Fibroblast of skin of right quadriceps (primary cell): ENCODE data around the gene NAALADL2.
A peak's percentile ranks its signal among the peaks of the same experiment; 100 is the strongest.
"Not testable (repeated sequence)": the region's sequence is repeated elsewhere in the genome, so short reads cannot be mapped to it uniquely, and the experiment has no call there.

Experiments used
- DNase-seq: peaks from one replicate; pipeline ENCODE4 v3.0.0-alpha.2; 2013

The NAALADL2 gene

GRCh38 chr3:175614107-175614506 is 755.0 kb downstream of the NAALADL2 start:
- DNase-seq = not testable (repeated sequence)

GRCh38 chr3:175617247-175617646 is 758.1 kb downstream of the NAALADL2 start:
- DNase-seq = no peak

GRCh38 chr3:175619369-175619768 is 760.2 kb downstream of the NAALADL2 start:
- DNase-seq = peak; percentile 2

- DNase-seq = no peak
Observed at GRCh38 chr3:175620093-175620492, 761.0 kb downstream of the NAALADL2 start.

DNA sequence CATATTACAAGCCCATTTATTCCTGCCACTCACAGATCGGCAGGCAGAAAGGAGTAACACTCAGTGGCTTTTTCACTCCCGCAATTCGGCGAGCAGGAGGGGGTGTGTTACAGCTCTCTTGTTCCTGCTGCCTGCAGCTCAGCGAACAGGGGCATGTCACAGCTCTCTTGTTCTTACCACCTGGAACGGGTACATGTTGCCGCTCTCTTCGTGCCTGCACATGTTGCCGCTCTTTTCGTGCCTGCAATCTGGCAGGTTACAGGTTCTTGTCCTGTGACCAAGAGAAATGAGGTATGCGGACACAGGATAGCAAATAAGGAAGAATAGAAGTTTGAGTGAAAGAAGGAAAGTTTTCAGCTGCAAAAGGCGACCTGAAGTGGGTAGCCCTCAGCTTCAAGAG is 761.4 kb downstream of the NAALADL2 start:
- DNase-seq = no peak

- no peak for DNase-seq
Observed at GRCh38 chr3:175640958-175641357, 781.8 kb downstream of the NAALADL2 start.

DNA sequence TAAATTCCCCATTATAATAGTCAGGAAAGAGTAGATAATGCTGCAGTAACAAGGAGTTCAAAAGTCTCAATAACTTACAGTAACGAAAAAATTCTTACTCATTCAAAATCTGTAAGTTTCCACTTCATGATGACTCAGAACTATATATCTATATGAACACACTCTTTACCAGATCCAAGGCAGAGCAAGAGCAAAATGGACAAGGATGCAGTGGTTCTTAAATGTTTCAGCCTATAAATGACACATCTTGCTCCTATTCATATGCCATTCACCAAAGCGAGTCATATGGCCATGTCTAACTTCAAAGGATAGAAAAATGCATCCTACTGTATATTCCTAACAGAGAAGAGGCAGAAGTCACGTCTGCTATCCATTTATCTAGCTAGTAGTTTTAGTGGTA is 787.7 kb downstream of the NAALADL2 start:
- peak; percentile 24 for DNase-seq

- no peak for DNase-seq
Observed at GRCh38 chr3:175648899-175649298, 789.8 kb downstream of the NAALADL2 start.

- no peak for DNase-seq
Observed at GRCh38 chr3:175651716-175652115, 792.6 kb downstream of the NAALADL2 start.

DNA sequence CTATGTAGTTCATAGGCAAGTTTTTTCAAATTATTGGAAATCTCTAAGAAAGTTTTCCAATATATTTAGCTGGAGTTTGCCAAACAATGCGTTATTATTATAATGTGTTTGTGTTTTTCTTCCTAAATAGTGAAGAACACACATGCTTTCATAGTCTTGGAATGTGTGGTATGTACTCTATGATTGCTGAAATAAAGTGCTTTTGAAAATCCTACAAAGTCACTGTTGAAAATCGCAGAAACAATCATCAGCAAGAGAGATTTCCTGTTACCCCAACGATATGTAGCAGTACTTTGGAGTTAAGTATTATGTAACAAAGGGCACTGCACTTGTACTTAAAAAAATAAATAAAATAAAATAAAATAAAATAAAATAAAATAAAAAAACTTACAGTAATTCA is 796.2 kb downstream of the NAALADL2 start:
- peak; percentile 2 for DNase-seq

DNA sequence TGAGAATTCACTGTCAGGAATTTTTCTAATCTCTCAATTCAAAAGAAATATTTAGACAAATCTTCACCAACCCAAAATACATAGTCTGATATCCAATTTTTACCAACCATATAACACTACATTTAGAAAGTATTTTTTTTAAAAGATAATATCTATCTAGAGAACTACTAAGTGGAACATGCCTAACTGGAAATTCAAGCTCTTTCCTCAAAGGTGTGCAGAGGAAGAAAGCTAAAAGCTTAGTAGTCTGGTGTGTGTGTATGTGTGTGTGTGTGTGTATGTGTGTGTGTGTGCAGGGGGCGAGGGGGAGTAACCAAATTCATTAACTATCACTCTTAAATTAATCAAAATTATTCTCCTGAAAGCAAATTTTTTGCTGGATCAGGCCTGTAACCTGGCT is 797.3 kb downstream of the NAALADL2 start:
- DNase-seq = no peak

DNA sequence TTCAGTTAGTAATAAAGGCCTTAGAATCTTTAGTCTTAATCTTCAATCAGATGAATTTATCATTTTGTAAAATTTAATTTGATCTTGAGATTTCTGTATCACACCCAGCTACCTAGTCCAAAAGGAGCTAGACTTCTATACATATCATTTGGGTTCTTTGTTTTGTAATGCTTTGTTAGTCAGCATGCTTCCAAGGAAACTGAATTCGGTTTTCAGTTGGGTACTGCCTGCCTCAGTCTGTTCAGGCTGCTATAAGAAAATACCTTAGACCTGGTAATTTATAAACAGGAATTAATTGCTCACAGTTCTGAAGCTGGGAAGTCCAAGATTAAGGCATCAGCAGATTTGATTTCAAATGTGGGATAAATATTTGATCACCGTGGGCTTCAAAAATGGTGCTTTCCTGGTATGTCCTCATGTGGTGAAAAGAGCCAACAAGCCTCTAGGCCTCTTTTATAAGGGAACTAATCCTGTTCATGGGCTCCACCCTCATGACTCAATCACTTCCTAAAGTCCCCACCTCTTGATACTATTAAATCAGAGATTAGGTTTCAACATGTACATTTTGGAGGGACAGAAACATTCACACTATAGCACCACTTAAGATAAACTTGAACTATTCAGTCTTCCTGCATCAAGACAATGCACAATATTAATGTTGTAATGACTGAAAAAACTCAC is 800.7 kb downstream of the NAALADL2 start:
- DNase-seq = no peak

DNA sequence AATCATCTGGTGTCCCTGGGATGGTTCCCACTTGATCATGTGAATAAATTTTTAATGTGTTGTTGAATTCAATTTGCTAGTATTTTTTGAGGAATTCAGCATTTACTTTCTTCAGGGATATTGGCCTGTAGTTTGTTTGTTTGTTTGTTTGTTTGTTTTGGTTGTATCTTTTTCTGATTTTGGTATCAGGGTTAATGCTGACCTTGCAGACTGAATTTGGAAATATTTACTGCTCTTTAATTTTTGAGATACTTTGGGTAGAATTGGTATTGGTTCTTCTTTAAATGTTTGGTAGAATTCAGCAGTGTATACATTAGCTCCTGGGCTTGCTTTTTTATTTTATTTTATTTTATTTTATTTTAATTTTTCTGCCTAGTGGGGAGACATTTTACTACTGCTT is 803.7 kb downstream of the NAALADL2 start:
- DNase-seq = no peak

GRCh38 chr3:175664911-175665310 is 805.8 kb downstream of the NAALADL2 start:
- DNase-seq = no peak

DNA sequence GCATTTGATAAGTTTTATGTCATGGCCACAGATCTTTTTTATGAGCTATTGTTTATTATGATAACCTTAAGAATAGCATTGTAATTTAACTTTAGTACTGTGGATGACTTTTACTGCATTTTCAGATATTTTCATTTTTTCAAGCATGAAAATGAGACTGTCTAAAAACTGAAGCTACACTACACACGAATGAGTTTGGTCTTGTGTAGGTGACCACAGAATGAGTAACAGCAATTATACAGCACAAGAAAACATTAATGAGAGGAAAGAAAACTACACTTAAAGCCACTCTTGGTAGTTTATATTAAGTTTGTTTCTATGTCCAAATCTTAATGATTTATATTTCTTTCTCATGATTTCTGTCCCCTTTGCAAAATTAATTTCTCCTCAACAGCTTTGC is 809.2 kb downstream of the NAALADL2 start:
- no peak for DNase-seq

DNA sequence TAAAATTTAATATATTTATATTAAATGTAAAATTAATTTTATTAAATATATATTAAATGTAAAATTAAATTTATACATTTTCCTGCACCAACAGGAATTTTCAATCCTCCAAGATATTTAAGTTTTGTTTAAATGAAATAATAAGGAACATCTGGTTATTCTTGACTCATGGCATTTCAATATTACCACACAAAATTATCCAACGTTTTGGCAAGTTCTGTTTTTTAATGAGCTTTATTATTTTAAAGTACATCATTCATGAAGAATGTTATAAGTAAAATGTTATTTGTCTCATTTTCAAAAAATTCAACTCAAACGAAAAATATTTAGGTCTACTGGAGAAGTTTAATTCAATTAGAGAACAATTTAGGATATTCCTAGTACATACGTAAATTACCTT is 811.4 kb downstream of the NAALADL2 start:
- DNase-seq = peak; percentile 34

GRCh38 chr3:175672119-175672689 is 813.1 kb downstream of the NAALADL2 start:
- no peak for DNase-seq

- DNase-seq = no peak
Observed at GRCh38 chr3:175679568-175679967, 820.4 kb downstream of the NAALADL2 start.

- no peak for DNase-seq
Observed at GRCh38 chr3:175692256-175692655, 833.1 kb downstream of the NAALADL2 start.

GRCh38 chr3:175695251-175695650 is 836.1 kb downstream of the NAALADL2 start:
- DNase-seq = no peak

DNA sequence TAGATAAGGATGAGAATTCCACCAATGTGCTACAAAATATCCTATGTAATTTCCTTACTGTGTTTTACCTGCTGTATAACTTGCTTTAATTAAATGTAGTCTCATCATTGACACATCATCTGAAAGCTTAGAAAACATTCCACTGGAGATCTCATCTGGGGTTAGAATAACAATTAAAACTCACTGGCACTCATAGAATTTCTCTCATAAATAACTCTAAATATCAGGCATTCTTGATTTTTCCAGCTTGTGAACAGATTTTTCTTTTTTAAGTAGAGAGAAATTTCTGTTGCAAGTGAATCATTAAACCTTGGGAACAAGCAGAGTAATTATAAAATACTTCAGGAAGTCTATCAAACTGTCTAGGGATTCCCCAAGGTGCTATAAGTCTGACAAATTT is 843.8 kb downstream of the NAALADL2 start:
- peak; percentile 38 for DNase-seq

DNA sequence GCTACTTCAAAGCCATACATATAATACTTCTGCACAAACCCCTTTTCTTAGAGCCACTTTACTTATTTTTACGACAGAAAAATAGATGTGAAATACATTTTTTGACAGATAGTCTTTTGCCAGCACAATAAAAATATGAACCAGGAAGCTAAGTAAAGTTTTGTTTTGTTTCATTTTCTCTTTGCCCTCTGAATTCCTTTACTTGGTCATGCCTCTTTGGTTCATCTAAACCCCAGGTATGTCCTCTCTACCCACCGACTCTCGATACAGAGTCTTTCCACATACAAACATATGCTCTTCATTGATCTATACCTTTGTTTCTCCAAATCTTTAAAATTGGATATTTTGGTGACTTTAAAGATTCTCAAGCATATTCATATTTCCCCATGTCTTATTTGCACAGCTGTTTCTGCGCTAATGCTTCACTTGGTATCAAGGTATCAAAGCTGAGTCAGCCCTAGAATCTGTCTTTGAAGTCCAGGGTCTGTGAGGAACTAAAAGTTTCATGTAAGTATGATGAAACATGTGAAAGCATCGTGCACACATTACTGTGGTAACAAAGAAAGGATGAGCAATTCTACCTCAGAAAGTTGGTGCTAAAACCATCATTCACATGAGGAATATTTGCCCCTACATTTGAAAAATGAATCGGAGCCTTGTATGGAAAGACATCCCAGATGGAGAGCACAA is 845.4 kb downstream of the NAALADL2 start:
- DNase-seq = no peak

DNA sequence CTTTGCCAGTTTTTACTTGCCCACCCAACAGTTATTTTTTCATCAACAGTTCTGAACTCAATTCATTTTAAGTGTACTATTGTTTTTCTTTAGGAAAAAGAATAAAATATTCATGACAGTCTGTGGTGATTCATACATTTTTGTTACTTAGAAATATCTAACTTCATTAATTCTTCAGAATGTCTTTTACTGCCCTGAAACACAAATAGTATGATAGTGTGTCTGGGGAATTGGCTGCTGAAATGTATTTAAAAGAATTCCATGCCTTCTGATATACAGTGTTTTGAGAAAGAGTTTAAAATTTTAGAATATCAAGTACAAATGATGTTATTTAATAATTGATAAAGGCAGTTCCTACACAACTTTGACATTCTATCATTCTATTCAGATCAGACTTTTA is 854.1 kb downstream of the NAALADL2 start:
- peak; percentile 56 for DNase-seq

- peak; percentile 77 for DNase-seq
Observed at GRCh38 chr3:175716446-175716845, 857.3 kb downstream of the NAALADL2 start.
